ENCODE data around the gene ZMYND8. TPM values are rescaled to one million over a fixed set of nuclear protein-coding genes. Genes with fewer than 3 reads are reported as not detected.

Gene ZMYND8
- total and polyA plus RNA-seq, 3 donors from 2014 or later = 30.4 to 102 (median 87.2) TPM

DNA sequence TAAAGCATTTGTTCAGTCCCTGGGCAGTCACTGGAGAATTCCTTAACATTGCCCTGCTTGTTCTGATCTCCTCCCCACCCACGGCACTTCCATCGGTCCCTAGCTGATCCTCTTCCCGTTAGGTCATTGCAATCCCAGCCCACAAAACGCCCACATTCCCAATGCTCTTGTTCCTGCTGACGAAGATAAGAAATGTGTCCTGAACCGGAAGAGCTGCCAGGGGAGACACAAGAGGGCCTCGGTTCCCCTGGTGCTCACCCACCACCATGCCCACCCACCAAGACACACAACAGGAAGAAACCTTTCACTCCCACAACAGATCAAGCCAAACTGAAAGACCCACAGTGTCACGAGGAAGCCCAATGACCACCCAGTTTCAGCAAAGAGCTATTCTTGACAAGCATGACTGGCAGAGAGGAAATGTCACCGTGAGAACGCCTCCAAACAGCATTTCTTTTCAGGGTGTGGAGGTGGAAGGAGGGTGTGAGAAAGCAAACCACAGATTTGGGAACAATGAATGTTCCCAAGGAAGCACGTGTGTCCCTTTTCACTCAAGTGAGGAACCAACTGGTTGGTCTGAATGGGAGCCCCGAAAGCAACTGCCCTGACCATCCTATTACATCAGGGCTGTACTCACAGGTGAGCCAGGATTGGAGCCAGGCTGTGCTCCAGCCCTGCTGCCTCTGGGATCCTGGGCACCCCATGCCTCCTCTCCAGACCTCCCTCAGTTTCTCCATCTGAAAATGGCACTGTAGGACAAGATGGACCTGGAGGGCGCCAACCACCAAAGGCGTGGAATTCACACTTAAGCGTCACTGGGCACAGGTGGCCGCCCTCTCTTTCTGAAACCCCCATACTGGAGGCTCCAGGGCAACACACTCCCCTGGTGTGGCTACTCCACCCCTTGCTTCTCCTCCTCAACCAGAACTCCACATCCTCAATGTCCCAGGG lies 97.5 kb downstream of the ZMYND8 start:
- peak; percentile 53 for DNase-seq

DNA sequence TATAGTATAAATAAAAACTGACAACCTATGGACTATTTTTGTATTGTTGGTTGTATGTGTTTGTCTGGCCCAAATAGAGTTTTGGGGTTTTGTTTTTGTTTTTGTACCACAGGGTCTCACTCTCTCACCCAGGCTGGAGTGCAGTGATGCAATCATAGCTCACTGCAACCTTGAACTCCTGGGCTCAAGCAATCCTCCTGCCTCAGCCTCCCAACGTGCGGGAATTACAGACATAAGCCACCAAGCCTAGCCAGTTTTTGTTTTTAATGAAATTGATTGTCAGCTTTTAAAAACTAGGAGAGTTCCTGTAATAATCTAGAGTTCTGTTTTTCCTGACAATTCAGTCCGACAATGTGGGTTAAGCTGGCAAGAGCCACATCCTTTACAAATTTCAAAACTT lies 98.7 kb downstream of the ZMYND8 start:
- intact Hi-C loops (cut with DNase I; ENCODE audit: low total_unique reads) = no loop called here
- Histone ChIP-seq H3K27ac (no peak overlapping the region), H3K27me3 (no peaks in the 10 kb centered on the region), H3K4me1 (peaks cover 24% of the 10 kb centered on the region), H3K36me3 (ENCODE audit: low read depth, missing control alignments) (no peaks in the 10 kb centered on the region), H3K9me3 (no peaks in the 10 kb centered on the region), H3K4me3 (no peak overlapping the region)
- no peak for DNase-seq
- TF ChIP-seq POLR2A (IDR thresholded peaks at IDR 0.05) (no peak), CTCF (IDR thresholded peaks at IDR 0.05) (no peak)
- WGBS, 2 donors = 47 to 69% methylated on average over 3 of the region's 3 CpGs

More for the DNA sequence above, 97.5 kb downstream of the ZMYND8 start:
- TF ChIP-seq POLR2A (IDR thresholded peaks at IDR 0.05) (no peak), CTCF (IDR thresholded peaks at IDR 0.05) (no peak)
- intact Hi-C loops (cut with DNase I; ENCODE audit: low total_unique reads) = no loop called here
- Histone ChIP-seq H3K27ac (peak overlapping the region in 1 of 2 donors; percentile 12), H3K36me3 (ENCODE audit: low read depth, missing control alignments) (no peaks in the 10 kb centered on the region), H3K9me3 (no peaks in the 10 kb centered on the region), H3K27me3 (no peaks in the 10 kb centered on the region), H3K4me1 (peaks cover 14% of the 10 kb centered on the region), H3K4me3 (no peak overlapping the region)
- 57 to 63% methylated on average over 16 of the region's 16 CpGs for WGBS, 2 donors

DNA sequence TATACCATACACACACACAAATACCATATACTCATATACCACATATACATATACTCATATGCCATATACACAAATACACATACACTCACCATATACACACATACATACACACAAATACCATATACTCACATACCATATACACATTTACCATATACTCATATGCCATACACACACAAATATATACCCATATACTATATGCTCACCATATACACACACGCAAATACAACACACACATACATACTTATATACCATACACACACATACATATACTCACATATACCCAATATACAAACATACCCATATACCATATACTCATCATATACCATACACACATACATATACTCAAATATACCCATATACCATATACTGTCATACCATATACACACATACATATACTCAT lies 99.2 kb downstream of the ZMYND8 start:
- no peak overlapping the region for H3K27ac ChIP-seq
- no peaks in the 10 kb centered on the region for H3K9me3 ChIP-seq
- intact Hi-C loops (cut with DNase I; ENCODE audit: low total_unique reads) = no loop called here
- H3K4me3 ChIP-seq = no peak overlapping the region
- H3K4me1 ChIP-seq = peaks cover 29% of the 10 kb centered on the region
- H3K27me3 ChIP-seq = no peaks in the 10 kb centered on the region
- DNase-seq = no peak
- WGBS, 2 donors = 81 to 97% methylated on average over 1 of the region's 1 CpG
- TF ChIP-seq CTCF (IDR thresholded peaks at IDR 0.05) (no peak), POLR2A (IDR thresholded peaks at IDR 0.05) (no peak)
- H3K36me3 ChIP-seq (ENCODE audit: low read depth, missing control alignments) = no peaks in the 10 kb centered on the region

GRCh38 chr20:47256668-47257236 lies 99.7 kb downstream of the ZMYND8 start:
- H3K4me3 ChIP-seq = no peak overlapping the region
- no peaks in the 10 kb centered on the region for H3K9me3 ChIP-seq
- no peak for TF ChIP-seq CTCF (IDR thresholded peaks at IDR 0.05)
- no peak for TF ChIP-seq POLR2A (IDR thresholded peaks at IDR 0.05)
- H3K27ac ChIP-seq = no peak overlapping the region
- intact Hi-C loops (cut with DNase I; ENCODE audit: low total_unique reads) = no loop called here
- no peaks in the 10 kb centered on the region for H3K27me3 ChIP-seq
- DNase-seq = no peak
- 81 to 85% methylated on average over 8 of the region's 8 CpGs for WGBS, 2 donors
- no peaks in the 10 kb centered on the region for H3K36me3 ChIP-seq (ENCODE audit: low read depth, missing control alignments)
- peaks cover 31% of the 10 kb centered on the region for H3K4me1 ChIP-seq

Measured in testis (tissue), 3 donors.